Caco-2 (cell line): Measurements from ENCODE around the gene SEMA3F. TPM values are rescaled to one million over a fixed set of nuclear protein-coding genes. Genes with fewer than 3 reads are reported as not detected.

ENCODE experiments used
- Bru-seq: library from RNA; stranded (reverse); fragments of 400-500 nt; gene quantifications from one replicate; lab custom pipeline; 2021; lab: Mats Ljungman, UMichigan
- BruChase-seq, 2 experiments: library from RNA; stranded (reverse); fragments of 400-500 nt; gene quantifications; one replicate each; lab custom pipeline; 2021; lab: Mats Ljungman, UMichigan
- BruUV-seq: library from RNA; stranded (reverse); fragments of 400-500 nt; replicated peaks from 2 replicates; lab custom pipeline; 2021; lab: Mats Ljungman, UMichigan
- CTCF ChIA-PET: fragments of 300-600 bp; sonication (Branson Sonifier 250); formaldehyde crosslinking; loops from one replicate; lab custom pipeline; 2022; ENCODE audit warnings: antibody characterized with exemption; lab: Charles Lee
- POLR2A ChIA-PET: fragments of 300-600 bp; sonication (Branson Sonifier 250); formaldehyde crosslinking; loops from one replicate; lab custom pipeline; 2022; ENCODE audit warnings: antibody characterized with exemption; lab: Charles Lee
- DNase-seq, 2 experiments: peaks; one replicate each; pipeline versions ENCODE4 v3.0.0 to v3.0.0-alpha.2; 2020 to 2022
- H3K27me3 ChIP-seq: replicated peaks from 2 replicates; pipeline ENCODE4 v1.6.0; 2011; ENCODE audit warnings: low read length; ENCODE audit not compliant: control insufficient read depth, insufficient read depth
- H3K36me3 ChIP-seq: 2 replicates; pipeline ENCODE4 v1.5.1; 2011; ENCODE audit warnings: low read length; ENCODE audit not compliant: control insufficient read depth, insufficient read depth
- H3K4me1 ChIP-seq: fragments of 250-450 bp; sonication (Bioruptor Pico); 2 replicates; pipeline ENCODE4 v1.5.1; 2020; ENCODE audit warnings: mild to moderate bottlenecking
- H3K4me3 ChIP-seq: 2 replicates; pipeline ENCODE4 v1.5.1; 2011; ENCODE audit warnings: low read depth, mild to moderate bottlenecking, control low read depth, low read length
- H3K9me3 ChIP-seq: fragments of 250-450 bp; sonication (Bioruptor Pico); 2 replicates; pipeline ENCODE4 v1.5.1; 2020; ENCODE audit warnings: mild to moderate bottlenecking, moderate library complexity
- H3K27ac Mint-ChIP-seq: one replicate; pipeline ENCODE4 v1.8.0; 2022; ENCODE audit warnings: mixed read lengths; ENCODE audit not compliant: unreplicated experiment
- H3K27me3 Mint-ChIP-seq: one replicate; pipeline ENCODE4 v1.8.0; 2022; ENCODE audit warnings: mixed read lengths; ENCODE audit not compliant: insufficient read depth, unreplicated experiment
- H3K36me3 Mint-ChIP-seq: one replicate; pipeline ENCODE4 v1.8.0; 2022; ENCODE audit warnings: mild to moderate bottlenecking, mixed read lengths; ENCODE audit not compliant: insufficient read depth, unreplicated experiment
- H3K4me1 Mint-ChIP-seq: one replicate; pipeline ENCODE4 v1.8.0; 2022; ENCODE audit warnings: low read depth, mixed read lengths; ENCODE audit not compliant: unreplicated experiment
- H3K4me3 Mint-ChIP-seq: one replicate; pipeline ENCODE4 v1.8.0; 2022; ENCODE audit warnings: mild to moderate bottlenecking, moderate library complexity, mixed read lengths; ENCODE audit not compliant: unreplicated experiment
- H3K9me3 Mint-ChIP-seq: one replicate; pipeline ENCODE4 v1.8.0; 2022; ENCODE audit warnings: mixed read lengths; ENCODE audit not compliant: unreplicated experiment
- CTCF ChIP-seq, 2 experiments: fragments of 200-600 bp in 1 of 2; IDR thresholded peaks; 1 replicate in 1 of 2; 2 replicates in 1 of 2; pipeline versions ENCODE4 v1.5.1 to v1.8.0; 2011 to 2022; ENCODE audit warnings: antibody characterized with exemption in 1 of 2, control low read depth in 1 of 2, inconsistent platforms in 1 of 2, low read depth in 1 of 2, low read length in 1 of 2, mild to moderate bottlenecking in 1 of 2, moderate library complexity in 1 of 2; ENCODE audit not compliant: insufficient read depth in 1 of 2, severe bottlenecking in 1 of 2, unreplicated experiment in 1 of 2
- intact Hi-C: fragments of 100-400 bp; cut with micrococcal nuclease; formaldehyde crosslinking; loops from one replicate; pipeline ENCODE4 v1.10.0; 2022; ENCODE audit not compliant: unreplicated experiment
- long read RNA-seq: library from polyadenylated mRNA; stranded (forward); transcript quantifications from one replicate; pipeline ENCODE4 v2.0.0, GENCODE V29; 2022
- total RNA-seq: library from RNA; stranded (reverse); gene quantifications from 2 replicates; pipeline ENCODE4 v1.2.3, GENCODE V29; 2022

The SEMA3F gene
- total RNA-seq, result 11.3 and 16.5 TPM in 2 replicates
- Bru-seq, nascent RNA, result percentile 49 among the genes with signal in this experiment
- percentile 50 among the genes with signal in this experiment for BruChase-seq, experiment 1, labeled RNA remaining after a 2-hour chase
- percentile 52 among the genes with signal in this experiment for BruChase-seq, experiment 2, labeled RNA remaining after a 6-hour chase
- long read RNA-seq, partial matches to known transcripts, result 3 of 8 reads
- long read RNA-seq, other reads (novel, unspliced or antisense), result 4 of 8 reads

GRCh38 chr3:50154840-50155490 is at the start of gene SEMA3F:
TSS of gene SEMA3F (plus strand) at chr3:50155324. CDS start at chr3:50159623, 4,299 bp downstream.
- Mint-ChIP-seq H3K36me3 (peaks cover 14% of the 10 kb centered on the region), H3K27ac (peak within 1 kb of the TSS; percentile 76), H3K9me3 (no peaks in the 10 kb centered on the region), H3K27me3 (no peaks in the 10 kb centered on the region), H3K4me3 (peak within 1 kb of the TSS; percentile 90), H3K4me1 (peaks cover 38% of the 10 kb centered on the region)
- H3K36me3 ChIP-seq, result no peaks in the 10 kb centered on the region
- peaks cover 25% of the 10 kb centered on the region for H3K4me1 ChIP-seq
- H3K9me3 ChIP-seq, result no peaks in the 10 kb centered on the region
- intact Hi-C loops, result loop anchor here (1.0 kb wide), 2 partner anchors 34 kb away; no protein-coding TSS in a partner anchor
- no peaks in the 10 kb centered on the region for H3K27me3 ChIP-seq
- ChIA-PET POLR2A (no interaction called here), CTCF (no interaction called here)
- peak; percentile 67 to 83 for DNase-seq
- TF ChIP-seq CTCF (IDR thresholded peaks at IDR 0.05; ENCODE audit: insufficient read depth in 1 of 2, low read depth in 1 of 2, low read length in 1 of 2, severe bottlenecking in 1 of 2, unreplicated experiment in 1 of 2), result peak in 1 of 2 experiments; percentile 7
- BruUV-seq, result no TSS peak
- peak within 1 kb of the TSS; percentile 70 for H3K4me3 ChIP-seq

GRCh38 chr3:50111757-50112156 is 43.4 kb upstream of the SEMA3F start:
- Mint-ChIP-seq H3K36me3 (peaks cover 100% of the 10 kb centered on the region), H3K9me3 (no peaks in the 10 kb centered on the region), H3K4me3 (no peak overlapping the region), H3K4me1 (no peaks in the 10 kb centered on the region), H3K27ac (no peak overlapping the region), H3K27me3 (no peaks in the 10 kb centered on the region)
- Histone ChIP-seq H3K36me3 (peaks cover 8% of the 10 kb centered on the region), H3K4me3 (no peak overlapping the region), H3K4me1 (no peaks in the 10 kb centered on the region), H3K27me3 (no peaks in the 10 kb centered on the region), H3K9me3 (no peaks in the 10 kb centered on the region)
- ChIA-PET POLR2A (no interaction called here), CTCF (interaction anchor here (0.6 kb wide), 1 partner anchor 1945 kb away, joined by 5 read pairs; no protein-coding TSS in a partner anchor)
- no peak for TF ChIP-seq CTCF (IDR thresholded peaks at IDR 0.05; ENCODE audit: insufficient read depth in 1 of 2, low read depth in 1 of 2, low read length in 1 of 2, severe bottlenecking in 1 of 2, unreplicated experiment in 1 of 2)
- no TSS peak for BruUV-seq
- no peak for DNase-seq
- intact Hi-C loops, result no loop called here

GRCh38 chr3:50112462-50112861 is 42.7 kb upstream of the SEMA3F start:
- POLR2A ChIA-PET, result no interaction called here
- CTCF ChIA-PET, result interaction anchor here (0.6 kb wide), 1 partner anchor 1944 kb away, joined by 5 read pairs; no protein-coding TSS in a partner anchor
- BruUV-seq, result no TSS peak
- Mint-ChIP-seq H3K9me3 (no peaks in the 10 kb centered on the region), H3K27me3 (no peaks in the 10 kb centered on the region), H3K4me3 (no peak overlapping the region), H3K36me3 (peaks cover 100% of the 10 kb centered on the region), H3K4me1 (no peaks in the 10 kb centered on the region), H3K27ac (no peak overlapping the region)
- Histone ChIP-seq H3K4me3 (no peak overlapping the region), H3K36me3 (peaks cover 8% of the 10 kb centered on the region), H3K27me3 (no peaks in the 10 kb centered on the region), H3K9me3 (no peaks in the 10 kb centered on the region), H3K4me1 (no peaks in the 10 kb centered on the region)
- DNase-seq, result no peak
- intact Hi-C loops, result no loop called here
- no peak for TF ChIP-seq CTCF (IDR thresholded peaks at IDR 0.05; ENCODE audit: insufficient read depth in 1 of 2, low read depth in 1 of 2, low read length in 1 of 2, severe bottlenecking in 1 of 2, unreplicated experiment in 1 of 2)
